Fibroblast of the aortic adventitia (primary cell): ENCODE results near the gene PIK3CB. TPM values are rescaled to one million over a fixed set of nuclear protein-coding genes. Genes with fewer than 3 reads are reported as not detected.
"Not testable (repeated sequence)": the region's sequence is repeated elsewhere in the genome, so short reads cannot be mapped to it uniquely, and the experiment has no call there.

ENCODE experiments used
- DNase-seq: peaks from one replicate; pipeline ENCODE4 v3.0.0-alpha.2; 2010; ENCODE audit warnings: low read depth
- H3K4me3 ChIP-seq: 2 replicates; pipeline ENCODE4 v1.5.1; 2011; ENCODE audit warnings: low read depth, mild to moderate bottlenecking, control low read depth, low read length, moderate library complexity
- total RNA-seq: library from RNA; depleted of rRNA; stranded (reverse); fragments of >200 nt; gene quantifications from 2 replicates; pipeline ENCODE4 v1.2.3, GENCODE V29; 2012; ENCODE audit warnings: low replicate concordance
- TF ChIP-seq, protein P1 (sequence below): IDR thresholded peaks from 2 replicates; pipeline ENCODE4 v1.5.1; 2011; ENCODE audit warnings: mild to moderate bottlenecking, low read length, control low read depth, inconsistent platforms; ENCODE audit not compliant: insufficient read depth

Gene PIK3CB
- total RNA-seq, 1 donor: 9.9 TPM

DNA sequence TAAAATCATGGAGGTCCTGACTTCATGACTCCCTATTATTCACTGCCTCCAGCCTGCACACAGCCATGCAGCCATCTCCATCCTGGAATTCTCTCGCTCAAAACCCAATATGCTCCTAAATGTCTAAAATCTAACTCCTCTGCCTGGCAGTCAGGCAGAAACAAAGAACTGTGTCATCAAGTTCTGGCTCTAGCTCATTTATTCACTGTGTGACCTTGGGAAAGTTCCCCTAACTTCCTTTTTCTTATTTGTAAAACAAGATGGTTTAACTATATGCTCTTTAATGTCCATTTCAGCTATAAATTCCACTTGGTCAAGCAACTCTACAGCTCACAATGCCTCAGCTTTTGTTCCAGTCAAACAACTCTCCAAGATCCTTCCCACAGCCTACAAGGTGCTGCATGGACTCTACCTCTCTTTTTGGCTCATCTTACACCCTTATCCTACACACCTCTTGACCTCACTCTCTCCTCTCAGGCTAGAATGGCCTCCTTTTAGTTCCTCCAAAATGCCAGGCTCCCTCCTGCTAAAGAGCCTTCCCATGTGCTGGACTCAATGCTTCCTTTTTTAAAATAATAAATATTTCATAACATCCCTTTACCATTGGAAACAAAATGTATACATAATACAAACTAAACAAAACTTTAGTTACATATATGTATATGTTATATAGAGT is 16.4 kb downstream of the PIK3CB start:
- H3K4me3 ChIP-seq: no peak overlapping the region
- no peak for DNase-seq
- TF ChIP-seq, protein P1, sequence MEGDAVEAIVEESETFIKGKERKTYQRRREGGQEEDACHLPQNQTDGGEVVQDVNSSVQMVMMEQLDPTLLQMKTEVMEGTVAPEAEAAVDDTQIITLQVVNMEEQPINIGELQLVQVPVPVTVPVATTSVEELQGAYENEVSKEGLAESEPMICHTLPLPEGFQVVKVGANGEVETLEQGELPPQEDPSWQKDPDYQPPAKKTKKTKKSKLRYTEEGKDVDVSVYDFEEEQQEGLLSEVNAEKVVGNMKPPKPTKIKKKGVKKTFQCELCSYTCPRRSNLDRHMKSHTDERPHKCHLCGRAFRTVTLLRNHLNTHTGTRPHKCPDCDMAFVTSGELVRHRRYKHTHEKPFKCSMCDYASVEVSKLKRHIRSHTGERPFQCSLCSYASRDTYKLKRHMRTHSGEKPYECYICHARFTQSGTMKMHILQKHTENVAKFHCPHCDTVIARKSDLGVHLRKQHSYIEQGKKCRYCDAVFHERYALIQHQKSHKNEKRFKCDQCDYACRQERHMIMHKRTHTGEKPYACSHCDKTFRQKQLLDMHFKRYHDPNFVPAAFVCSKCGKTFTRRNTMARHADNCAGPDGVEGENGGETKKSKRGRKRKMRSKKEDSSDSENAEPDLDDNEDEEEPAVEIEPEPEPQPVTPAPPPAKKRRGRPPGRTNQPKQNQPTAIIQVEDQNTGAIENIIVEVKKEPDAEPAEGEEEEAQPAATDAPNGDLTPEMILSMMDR: no peak

DNA sequence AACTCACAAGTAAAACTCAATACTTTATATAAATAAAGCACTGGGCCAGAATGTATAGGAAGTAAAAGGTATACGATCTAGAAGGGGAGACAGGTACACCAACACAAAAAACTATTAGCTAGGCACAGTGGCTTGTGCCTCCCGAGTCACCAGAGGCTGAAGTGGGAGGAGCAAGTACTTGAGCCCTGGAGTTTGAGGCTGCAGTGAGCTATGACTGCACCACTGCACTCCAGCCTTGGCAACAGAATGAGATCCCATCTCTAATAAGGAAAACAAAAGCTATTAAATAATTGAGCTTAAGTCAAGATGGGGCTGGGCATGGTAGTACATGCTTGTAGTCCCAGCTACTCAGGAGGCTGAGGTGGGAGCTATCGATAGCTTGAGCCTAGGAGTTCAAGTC is 17.0 kb downstream of the PIK3CB start:
- DNase-seq: no peak
- H3K4me3 ChIP-seq: no peak overlapping the region
- TF ChIP-seq, protein P1: no peak

DNA sequence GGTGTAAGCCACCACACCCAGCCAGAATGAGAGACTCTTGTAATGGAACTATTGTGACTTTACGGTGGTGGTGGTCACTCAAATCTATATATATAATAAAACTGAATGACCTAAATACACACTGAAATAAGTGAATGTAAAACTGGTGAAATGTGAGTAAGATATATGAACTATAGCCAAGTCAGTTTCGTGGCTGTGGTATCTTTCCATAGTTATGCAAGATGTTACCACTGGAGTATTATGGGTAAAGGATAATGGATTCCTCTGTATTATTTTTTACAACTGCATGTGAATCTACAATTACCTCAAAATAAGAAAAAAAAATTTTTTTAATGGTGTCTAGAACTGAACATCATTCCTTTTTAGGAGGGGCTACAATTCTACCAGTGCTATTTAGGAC is 21.9 kb downstream of the PIK3CB start:
- TF ChIP-seq, protein P1: no peak
- DNase-seq: peak; percentile 40
- H3K4me3 ChIP-seq: no peak overlapping the region

DNA sequence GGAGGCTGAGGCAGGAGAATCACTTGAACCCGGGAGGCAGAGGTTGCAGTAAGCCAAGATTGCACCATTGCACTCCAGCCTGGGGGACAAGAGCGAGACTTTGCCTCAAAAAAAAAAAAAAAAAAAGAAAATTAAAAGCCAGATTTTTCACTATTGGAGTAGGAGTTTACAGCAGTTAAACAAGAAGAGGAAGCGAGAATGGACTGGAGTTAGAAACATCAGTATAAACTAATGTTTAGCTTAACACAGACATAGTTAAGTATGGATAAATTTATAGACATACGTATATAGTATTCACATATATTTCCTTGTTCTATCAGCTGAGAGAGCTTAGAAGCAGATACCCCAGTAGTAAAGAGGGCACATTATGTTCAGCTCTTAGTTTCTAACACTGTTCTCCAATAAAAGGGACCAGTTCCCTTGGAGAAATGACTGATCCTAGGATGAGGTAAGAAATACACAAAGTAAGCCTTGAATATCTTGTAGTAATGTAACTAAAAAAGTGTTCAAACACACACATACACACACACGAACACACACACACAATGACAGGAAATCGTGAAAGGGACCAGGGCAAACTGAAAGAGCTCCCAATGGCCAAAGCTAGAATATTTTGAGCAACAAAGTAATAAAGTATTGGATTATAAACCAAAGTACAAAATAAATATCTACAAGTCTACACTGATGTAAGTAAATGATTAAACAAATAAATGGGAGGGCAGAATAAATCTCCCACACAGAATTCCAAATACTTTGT is 25.1 kb downstream of the PIK3CB start:
- H3K4me3 ChIP-seq: no peak overlapping the region
- TF ChIP-seq, protein P1: no peak
- DNase-seq: no peak

DNA sequence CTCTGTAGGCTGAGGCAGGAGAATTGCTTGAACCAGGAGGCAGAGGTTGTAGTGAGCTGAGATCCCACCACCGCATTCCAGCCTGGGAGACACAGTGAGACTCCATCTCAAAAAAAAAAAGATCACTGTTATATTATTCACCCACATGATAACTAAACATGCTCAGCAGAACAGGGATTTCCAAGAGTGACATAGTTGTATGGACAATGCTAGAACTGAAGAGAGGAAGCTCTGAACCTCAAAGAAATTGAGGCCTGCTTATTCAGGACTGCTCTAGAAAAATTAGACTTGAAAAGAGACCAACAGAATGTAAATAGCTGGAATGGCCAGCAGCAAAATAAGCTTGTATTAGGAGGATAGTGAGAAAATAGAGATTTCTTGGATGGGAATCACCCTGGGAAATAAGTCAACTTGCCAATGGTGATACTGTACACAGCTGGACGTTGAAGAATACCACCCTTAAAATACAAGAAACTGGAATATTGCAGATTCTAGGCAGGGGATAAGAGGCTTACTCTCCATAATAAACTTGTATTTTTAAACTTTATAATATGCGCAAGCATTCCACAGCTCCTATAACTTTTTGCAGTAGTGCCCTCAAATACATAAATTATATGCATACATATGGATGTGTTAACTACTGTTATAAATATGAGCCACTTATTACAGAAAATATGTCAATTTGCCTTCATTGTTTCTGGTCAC is 28.2 kb downstream of the PIK3CB start:
- H3K4me3 ChIP-seq: no peak overlapping the region
- TF ChIP-seq, protein P1: no peak
- no peak for DNase-seq

DNA sequence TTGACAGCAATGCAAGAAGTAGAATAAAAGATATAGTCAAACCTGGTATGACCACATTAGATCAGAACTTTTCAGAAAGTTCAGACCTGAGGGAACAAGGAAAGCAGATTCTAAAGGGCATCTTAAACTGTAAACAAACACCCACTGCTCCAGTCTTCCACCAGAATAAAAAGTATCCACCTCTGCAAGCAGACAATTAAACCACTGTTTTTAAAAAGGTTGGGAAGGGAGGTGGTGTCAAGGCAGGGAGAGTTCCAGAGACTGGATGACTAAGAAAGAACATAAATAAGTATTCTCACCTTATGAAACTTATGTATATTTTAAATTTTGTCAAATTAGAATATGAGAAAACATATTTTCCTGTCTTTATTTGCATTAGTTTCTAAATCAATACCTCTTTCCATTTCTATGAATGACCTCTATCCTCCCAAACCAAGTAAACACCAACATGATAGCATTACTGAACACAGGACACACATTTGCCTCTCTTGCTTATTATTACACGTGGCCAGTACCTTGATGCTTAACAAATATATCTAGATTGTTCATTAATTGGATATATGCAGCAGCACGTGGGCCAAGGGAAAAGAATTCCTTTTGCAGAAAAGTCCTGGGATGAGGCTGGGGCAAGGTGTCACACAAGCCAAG is 31.6 kb downstream of the PIK3CB start:
- DNase-seq: no peak
- TF ChIP-seq, protein P1: no peak
- no peak overlapping the region for H3K4me3 ChIP-seq

DNA sequence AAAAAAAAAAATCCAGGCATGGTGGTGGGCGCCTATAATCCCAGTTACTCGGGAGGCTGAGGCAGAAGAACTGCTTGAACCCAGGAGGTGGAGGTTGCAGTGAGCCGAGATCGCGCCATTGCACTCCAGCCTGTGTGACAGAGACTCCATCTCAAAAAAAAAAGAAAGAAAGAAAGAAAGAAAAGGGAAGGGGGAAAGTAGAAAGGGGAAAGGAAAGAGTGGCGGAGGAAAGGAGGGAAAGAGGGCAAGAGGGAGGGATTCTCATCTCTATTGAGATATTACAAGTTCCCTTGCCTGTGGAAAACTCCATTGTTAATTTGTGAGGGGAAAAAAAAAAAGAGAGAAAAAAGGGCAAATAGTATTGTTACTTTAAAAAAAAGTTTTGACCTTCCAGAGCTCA is 32.5 kb downstream of the PIK3CB start:
- not testable (repeated sequence) for DNase-seq, H3K4me3 ChIP-seq
